Spleen (tissue), 11 donors: ENCODE measurements around the gene MAN1A2. TPM values are rescaled to one million over a fixed set of nuclear protein-coding genes. Genes with fewer than 3 reads are reported as not detected.
"Not testable (repeated sequence)": the region's sequence is repeated elsewhere in the genome, so short reads cannot be mapped to it uniquely, and the experiment has no call there.

Experiments
- DNase-seq: peaks from one replicate; pipeline ENCODE4 v3.0.0-alpha.2; 2020
- H3K27ac ChIP-seq, 8 donors: fragments of 200-600 bp; sonication (generic) in 7 of 8; 1 replicate in 4 of 8; 2 replicates in 4 of 8; pipeline versions ENCODE4 v1.5.0 to v1.8.0; 2016 to 2021; ENCODE audit warnings: inconsistent platforms in 4 of 8, mild to moderate bottlenecking in 4 of 8, moderate library complexity in 1 of 8
- H3K27me3 ChIP-seq, 7 donors: fragments of 200-600 bp; sonication (generic) in 6 of 7; replicated peaks in 1 of 7; 1 replicate in 4 of 7; 2 replicates in 3 of 7; pipeline versions ENCODE4 v1.5.0 to v1.8.0; 2016 to 2021; ENCODE audit warnings: inconsistent platforms in 3 of 7, mild to moderate bottlenecking in 1 of 7
- H3K36me3 ChIP-seq, 6 donors: fragments of 200-600 bp; sonication (generic) in 5 of 6; 1 replicate in 4 of 6; 2 replicates in 2 of 6; pipeline versions ENCODE4 v1.5.0 to v1.8.0; 2016 to 2021; ENCODE audit warnings: inconsistent platforms in 2 of 6
- H3K4me1 ChIP-seq, 6 donors: fragments of 200-600 bp; sonication (generic) in 5 of 6; 1 replicate in 3 of 6; 2 replicates in 3 of 6; pipeline versions ENCODE4 v1.5.0 to v1.8.0; 2016 to 2021; ENCODE audit warnings: inconsistent platforms in 3 of 6
- H3K4me3 ChIP-seq, 8 donors: fragments of 200-600 bp; sonication (generic) in 7 of 8; 1 replicate in 4 of 8; 2 replicates in 4 of 8; pipeline versions ENCODE4 v1.5.0 to v1.8.0; 2016 to 2021; ENCODE audit warnings: inconsistent platforms in 4 of 8, mild to moderate bottlenecking in 4 of 8, moderate library complexity in 2 of 8
- H3K9me3 ChIP-seq, 8 donors: fragments of 200-600 bp; sonication (generic) in 7 of 8; 1 replicate in 4 of 8; 2 replicates in 4 of 8; pipeline versions ENCODE4 v1.5.0 to v1.8.0; 2016 to 2021; ENCODE audit warnings: inconsistent platforms in 4 of 8
- POLR2A ChIP-seq, 3 donors: fragments of 450-650 bp; IDR thresholded peaks; one replicate each; pipeline ENCODE4 v1.5.1; 2017; ENCODE audit warnings: antibody characterized with exemption in 3 of 3, mild to moderate bottlenecking in 1 of 3
- POLR2AphosphoS5 ChIP-seq, 3 donors: sonication (generic); formaldehyde crosslinking; IDR thresholded peaks; one replicate each; pipeline ENCODE4 v1.5.1; 2017; ENCODE audit warnings: antibody characterized with exemption in 3 of 3
- WGBS, 5 donors: extraction: QIAGEN DNeasy Blood & Tissue Kit in 3 of 5; methylation state at CpG; one replicate each; pipeline versions ENCODE4 v1.1.5 to v1.1.7; 2013 to 2018; 5-methylcytosine and 5-hydroxymethylcytosine counted together
- intact Hi-C: fragments of 100-400 bp; cut with DNase I; formaldehyde crosslinking; loops from one replicate; pipeline ENCODE4 v1.15.0; 2023; ENCODE audit warnings: low total_unique reads
- polyA plus RNA-seq, 3 donors: library from polyadenylated mRNA; stranded (reverse); fragments of 200-250 nt; gene quantifications; one replicate each; pipeline ENCODE4 v1.2.1, GENCODE V29; 2013
- total RNA-seq, 7 donors: library from RNA; depleted of rRNA in 3 of 7; stranded (reverse); fragments of >200 nt in 3 of 7; fragmentation: NEBNext Ultra II Directional in 4 of 7; extraction: Animal tissue kit (Norgen Biotek cat#: 25700) in 4 of 7; gene quantifications; one replicate each; pipeline versions ENCODE4 v1.1.0 to v1.2.1, GENCODE V29; 2016 to 2021
- TF ChIP-seq, protein P1 (sequence below), 11 experiments: fragments of 200-600 bp in 7 of 11; fragments of 450-650 bp in 4 of 11; sonication (generic) in 4 of 11; IDR thresholded peaks in 8 of 11; conservative IDR thresholded peaks in 3 of 11; 1 replicate in 7 of 11; 2 replicates in 4 of 11; pipeline versions ENCODE4 v1.4.0 to v1.8.0; 2016 to 2021; ENCODE audit warnings: antibody characterized with exemption in 11 of 11, inconsistent platforms in 4 of 11, mild to moderate bottlenecking in 1 of 11
- donor health status: healthy with polysubstance abuse.
- donor health status: DM: no; HTN: no; CAD: no; lungs with moderate emphysema.
- donor health status: DM: no; HTN: no; CAD: no.
- donor health status: Bipolar disorder and iron deficiency.
- donor health status: healthy.
- donor health status: DM: no; HTN: no; CAD: no.
- donor health status: DM: yes; HTN: yes; CAD: no.

The MAN1A2 gene
- total and polyA plus RNA-seq, 10 donors = 4.1 to 52.4 (median 42.6) TPM

DNA sequence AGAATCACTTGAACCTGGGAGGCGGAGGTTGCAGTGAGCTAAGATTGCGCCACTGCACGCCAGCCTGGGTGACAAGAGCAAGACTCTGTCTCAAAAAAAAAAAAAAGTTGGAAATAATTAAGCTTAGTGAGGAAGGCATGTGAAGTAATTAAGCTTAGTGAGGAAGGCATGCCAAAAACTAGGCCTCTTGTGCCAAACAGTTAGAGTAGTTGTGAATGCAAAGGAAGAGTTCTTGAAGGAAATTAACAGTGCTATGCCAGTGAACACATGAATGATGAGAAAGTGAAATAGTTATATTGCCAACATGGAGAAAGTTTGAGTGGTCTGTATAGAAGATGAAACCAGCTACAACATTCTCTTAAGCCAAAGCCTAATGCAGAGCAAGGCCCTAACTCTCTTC is 85.0 kb downstream of the MAN1A2 start:
- Histone ChIP-seq H3K4me1 (no peaks in the 10 kb centered on the region), H3K27ac (no peak overlapping the region), H3K4me3 (no peak overlapping the region), H3K9me3 (peaks cover 0 to 18% (median 10%) of the 10 kb centered on the region in 8 donors), H3K27me3 (no peaks in the 10 kb centered on the region), H3K36me3 (peaks cover 0 to 54% (median 18%) of the 10 kb centered on the region in 6 donors)
- WGBS, 5 donors = 88 to 99% (median 97%) methylated on average over 3 of the region's 3 CpGs
- TF ChIP-seq POLR2AphosphoS5 (IDR thresholded peaks at IDR 0.05) (no peak), POLR2A (IDR thresholded peaks at IDR 0.05) (no peak)
- TF ChIP-seq, protein P1, sequence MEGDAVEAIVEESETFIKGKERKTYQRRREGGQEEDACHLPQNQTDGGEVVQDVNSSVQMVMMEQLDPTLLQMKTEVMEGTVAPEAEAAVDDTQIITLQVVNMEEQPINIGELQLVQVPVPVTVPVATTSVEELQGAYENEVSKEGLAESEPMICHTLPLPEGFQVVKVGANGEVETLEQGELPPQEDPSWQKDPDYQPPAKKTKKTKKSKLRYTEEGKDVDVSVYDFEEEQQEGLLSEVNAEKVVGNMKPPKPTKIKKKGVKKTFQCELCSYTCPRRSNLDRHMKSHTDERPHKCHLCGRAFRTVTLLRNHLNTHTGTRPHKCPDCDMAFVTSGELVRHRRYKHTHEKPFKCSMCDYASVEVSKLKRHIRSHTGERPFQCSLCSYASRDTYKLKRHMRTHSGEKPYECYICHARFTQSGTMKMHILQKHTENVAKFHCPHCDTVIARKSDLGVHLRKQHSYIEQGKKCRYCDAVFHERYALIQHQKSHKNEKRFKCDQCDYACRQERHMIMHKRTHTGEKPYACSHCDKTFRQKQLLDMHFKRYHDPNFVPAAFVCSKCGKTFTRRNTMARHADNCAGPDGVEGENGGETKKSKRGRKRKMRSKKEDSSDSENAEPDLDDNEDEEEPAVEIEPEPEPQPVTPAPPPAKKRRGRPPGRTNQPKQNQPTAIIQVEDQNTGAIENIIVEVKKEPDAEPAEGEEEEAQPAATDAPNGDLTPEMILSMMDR (IDR thresholded peaks at IDR 0.05 in 8 of 11, conservative IDR thresholded peaks at IDR 0.05 in 3 of 11) = no peak
- no peak for DNase-seq
- intact Hi-C loops = no loop called here

DNA sequence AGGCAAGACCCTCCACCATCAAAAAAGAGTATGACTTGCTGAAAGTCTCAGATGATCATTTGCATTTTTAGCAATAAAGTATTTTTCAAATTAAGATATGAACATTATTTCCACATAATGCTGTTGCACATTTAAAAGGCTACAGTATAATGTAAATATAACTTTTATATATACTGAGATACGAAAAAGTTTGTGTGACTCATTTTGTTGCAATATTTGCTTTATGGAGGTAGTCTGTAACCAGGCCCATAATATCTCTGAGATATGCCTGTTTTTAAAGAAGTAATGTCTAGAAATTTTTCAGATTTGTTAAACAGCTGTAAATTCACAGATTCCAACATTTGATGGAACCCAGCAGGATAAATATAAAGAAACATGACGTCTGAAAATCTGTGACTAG is 86.7 kb downstream of the MAN1A2 start:
- Histone ChIP-seq H3K36me3 (peaks cover 0 to 45% (median 18%) of the 10 kb centered on the region in 6 donors), H3K4me3 (no peak overlapping the region), H3K27ac (no peak overlapping the region), H3K4me1 (no peaks in the 10 kb centered on the region), H3K9me3 (peaks cover 0 to 18% (median 10%) of the 10 kb centered on the region in 8 donors), H3K27me3 (no peaks in the 10 kb centered on the region)
- TF ChIP-seq POLR2AphosphoS5 (IDR thresholded peaks at IDR 0.05) (no peak), POLR2A (IDR thresholded peaks at IDR 0.05) (no peak)
- TF ChIP-seq, protein P1 (IDR thresholded peaks at IDR 0.05 in 8 of 11, conservative IDR thresholded peaks at IDR 0.05 in 3 of 11) = no peak
- WGBS, 5 donors = 93 to 98% (median 96%) methylated on average over 2 of the region's 2 CpGs
- intact Hi-C loops = no loop called here
- DNase-seq = no peak

DNA sequence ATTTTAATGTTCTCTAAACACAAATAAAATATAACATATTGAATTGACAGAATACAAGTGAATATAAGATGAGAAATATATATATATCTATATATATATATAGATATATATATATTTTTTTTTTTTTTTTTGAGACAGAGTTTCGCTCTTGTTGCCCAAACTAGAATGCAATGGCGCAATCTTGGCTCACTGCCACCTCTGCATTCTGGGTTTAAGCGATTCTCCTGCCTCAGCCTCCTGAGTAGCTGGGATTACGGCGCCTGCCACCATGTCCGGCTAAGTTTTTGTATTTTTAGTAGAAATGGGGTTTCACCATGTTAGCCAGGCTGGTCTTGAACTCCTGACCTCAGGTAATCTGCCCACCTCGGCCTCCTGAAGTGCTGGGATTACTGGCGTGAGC is 91.2 kb downstream of the MAN1A2 start:
- not testable (repeated sequence) for DNase-seq
- 95 to 100% (median 97%) methylated on average over 8 of the region's 8 CpGs for WGBS, 5 donors

DNA sequence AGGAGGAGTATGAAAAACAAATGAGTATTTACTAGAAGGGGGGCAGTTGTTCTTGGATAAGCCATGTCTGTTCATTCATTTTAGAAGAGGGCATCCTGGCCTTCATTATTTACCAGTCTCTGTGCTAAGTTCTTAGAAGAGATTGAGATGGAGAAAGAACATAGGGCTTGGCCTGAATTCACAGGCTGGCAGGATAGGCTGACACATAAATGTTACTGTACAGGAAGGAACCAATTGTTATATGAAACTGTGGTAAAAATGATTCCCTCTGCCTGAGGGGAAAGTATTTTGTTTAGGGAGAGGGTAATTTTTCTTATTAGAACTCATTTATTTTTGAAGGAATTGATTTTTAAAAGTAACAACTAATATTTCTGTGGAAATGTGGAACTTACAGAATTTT is 99.5 kb downstream of the MAN1A2 start:
- Histone ChIP-seq H3K27ac (peak overlapping the region in 1 of 8 donors; percentile 18), H3K4me1 (no peaks in the 10 kb centered on the region), H3K27me3 (no peaks in the 10 kb centered on the region), H3K36me3 (peaks cover 0 to 52% (median 0%) of the 10 kb centered on the region in 6 donors), H3K4me3 (no peak overlapping the region), H3K9me3 (no peaks in the 10 kb centered on the region)
- intact Hi-C loops = no loop called here
- no peak for DNase-seq
- TF ChIP-seq, protein P1 (IDR thresholded peaks at IDR 0.05 in 8 of 11, conservative IDR thresholded peaks at IDR 0.05 in 3 of 11) = no peak
- TF ChIP-seq POLR2AphosphoS5 (IDR thresholded peaks at IDR 0.05) = no peak
- no peak for TF ChIP-seq POLR2A (IDR thresholded peaks at IDR 0.05)

More for the DNA sequence above, 91.2 kb downstream of the MAN1A2 start:
- H3K36me3 ChIP-seq = peaks cover 0 to 26% (median 0%) of the 10 kb centered on the region in 6 donors
- H3K4me3 ChIP-seq, H3K27ac ChIP-seq, H3K27me3 ChIP-seq, intact Hi-C loops, H3K4me1 ChIP-seq, H3K9me3 ChIP-seq: not testable (repeated sequence)

DNA sequence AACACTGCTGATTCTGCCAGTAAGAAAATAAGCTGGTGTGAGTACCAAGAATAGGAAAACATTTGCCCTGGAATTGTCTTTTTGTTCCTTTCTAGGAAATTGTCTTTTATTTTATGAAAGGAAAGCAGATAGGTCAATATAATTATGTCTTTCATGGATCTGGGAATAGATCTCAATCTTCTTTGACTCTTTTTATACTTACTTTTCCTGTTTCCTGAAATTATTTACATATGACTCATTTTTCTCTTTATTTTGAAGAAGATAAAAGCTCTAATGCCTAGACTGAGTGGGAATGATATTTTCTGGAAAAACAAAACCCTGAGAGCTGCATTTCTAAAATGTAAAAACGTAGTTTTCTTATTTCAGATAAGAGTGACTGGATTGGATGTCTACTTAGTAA is 100.1 kb downstream of the MAN1A2 start:
- Histone ChIP-seq H3K27me3 (no peaks in the 10 kb centered on the region), H3K9me3 (no peaks in the 10 kb centered on the region), H3K27ac (peak overlapping the region in 1 of 8 donors; percentile 18), H3K4me3 (no peak overlapping the region), H3K4me1 (no peaks in the 10 kb centered on the region), H3K36me3 (peaks cover 0 to 55% (median 0%) of the 10 kb centered on the region in 6 donors)
- intact Hi-C loops = no loop called here
- WGBS, 5 donors = 68 to 87% (median 79%) methylated on average over 1 of the region's 1 CpG
- no peak for DNase-seq
- TF ChIP-seq POLR2AphosphoS5 (IDR thresholded peaks at IDR 0.05) = no peak
- no peak for TF ChIP-seq POLR2A (IDR thresholded peaks at IDR 0.05)
- TF ChIP-seq, protein P1 (IDR thresholded peaks at IDR 0.05 in 8 of 11, conservative IDR thresholded peaks at IDR 0.05 in 3 of 11) = no peak
